Measurements from ENCODE around the gene SPSB3.

SPSB3 gene

GRCh38 chr16:1826691-1827573 lies 44.6 kb upstream of the SPSB3 start, which contains the start of the genes FAHD1 and HAGH (continued):
- TF ChIP-seq KLF10 (tag by site-specific recombination; IDR thresholded peaks at IDR 0.05) (no peak; the same call in none of the 2 replicates), HIC1 (tag by site-specific recombination; IDR thresholded peaks at IDR 0.05) (peak; percentile 96), ZFP41 (tag by site-specific recombination; IDR thresholded peaks at IDR 0.05; ENCODE audit: borderline replicate concordance) (no peak), ZNF510 (tag by site-specific recombination; IDR thresholded peaks at IDR 0.05; ENCODE audit: insufficient replicate concordance) (no peak), ZNF843 (tag by site-specific recombination; IDR thresholded peaks at IDR 0.05) (peak; percentile 88), ZNF777 (tag by site-specific recombination; IDR thresholded peaks at IDR 0.05; ENCODE audit: borderline replicate concordance) (peak; percentile 98), ZNF114 (tag by site-specific recombination; IDR thresholded peaks at IDR 0.05) (no peak), PRDM10 (tag by site-specific recombination; IDR thresholded peaks at IDR 0.05) (peak; percentile 86), ZNF140 (tag by site-specific recombination; IDR thresholded peaks at IDR 0.05) (no peak), ZNF138 (tag by site-specific recombination; IDR thresholded peaks at IDR 0.05; ENCODE audit: borderline replicate concordance) (no peak), ZNF266 (tag by site-specific recombination; IDR thresholded peaks at IDR 0.05; ENCODE audit: low read depth) (no peak), ZNF518A (tag by site-specific recombination; conservative IDR thresholded peaks at IDR 0.05; ENCODE audit: low read depth) (no peak; the same call in 1 of the 2 replicates), ZNF654 (tag by site-specific recombination; IDR thresholded peaks at IDR 0.05; ENCODE audit: low read depth) (no peak), ZNF596 (tag by site-specific recombination; IDR thresholded peaks at IDR 0.05) (no peak; the same call in 1 of the 2 replicates), ZNF692 (tag by site-specific recombination; IDR thresholded peaks at IDR 0.05) (peak; percentile 93), GLI4 (tag by site-specific recombination; IDR thresholded peaks at IDR 0.05) (peak; percentile 89), ZNF37A (tag by site-specific recombination; IDR thresholded peaks at IDR 0.05) (no peak), ZNF19 (tag by site-specific recombination; IDR thresholded peaks at IDR 0.05; ENCODE audit: low read depth) (no peak), ZNF354C (tag by site-specific recombination; IDR thresholded peaks at IDR 0.05; ENCODE audit: borderline replicate concordance, low read depth) (0 out of 2 replicates have a peak, but pooled peaks have one; percentile 38), ZBTB11 (tag by site-specific recombination; conservative IDR thresholded peaks at IDR 0.05; ENCODE audit: low read depth) (peak; percentile 65), ZNF324 (tag by site-specific recombination; IDR thresholded peaks at IDR 0.05) (peak; percentile 97), ZSCAN16 (tag by site-specific recombination; IDR thresholded peaks at IDR 0.05) (peak; percentile 74; the same call in 1 of the 2 replicates)
